ENCODE measurements around the gene CCNYL1.
"Not testable (repeated sequence)": the region's sequence is repeated elsewhere in the genome, so short reads cannot be mapped to it uniquely, and the experiment has no call there.

The CCNYL1 gene

DNA sequence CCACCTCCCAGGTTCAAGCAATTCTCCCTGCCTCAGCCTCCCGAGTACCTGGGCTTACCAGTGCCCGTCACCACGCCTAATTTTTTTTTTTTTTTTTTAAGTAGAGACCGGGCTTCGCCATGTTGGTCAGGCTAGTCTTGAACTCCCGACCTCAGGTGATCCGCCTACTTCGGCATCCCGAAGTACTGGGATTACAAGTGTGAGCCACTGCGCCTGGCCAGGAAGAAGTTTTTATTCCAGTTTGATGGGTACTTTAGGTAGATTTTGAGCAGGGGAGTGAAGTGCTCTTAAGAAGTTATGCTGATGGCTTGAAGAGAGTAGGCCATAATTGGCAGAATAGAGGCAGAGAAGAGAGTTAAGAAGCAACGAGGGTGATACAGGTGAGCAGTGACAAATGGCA lies 33.0 kb downstream of the CCNYL1 start:
- Histone ChIP-seq H3K36me3 (ENCODE audit: insufficient read depth, low read length) (peaks cover 14% of the 10 kb centered on the region), H3K9me3 (ENCODE audit: low read length) (no peaks in the 10 kb centered on the region), H3K27me3 (ENCODE audit: control insufficient read depth in 1 of 2, insufficient read depth in 2 of 2, low read length in 2 of 2) (no peaks in the 10 kb centered on the region), H3K4me1 (ENCODE audit: insufficient read depth, low read length) (no peaks in the 10 kb centered on the region), H3K9ac (ENCODE audit: low read length) (no peak overlapping the region), H3K27ac (ENCODE audit: low read depth, low read length) (no peak overlapping the region), H3K4me3 (ENCODE audit: low read depth in 1 of 2, low read length in 2 of 2) (no peak overlapping the region)

- no peak overlapping the region for H3K27ac ChIP-seq (ENCODE audit: low read depth, low read length)
- H3K9ac ChIP-seq (ENCODE audit: low read length) = no peak overlapping the region
- peaks cover 14% of the 10 kb centered on the region for H3K36me3 ChIP-seq (ENCODE audit: insufficient read depth, low read length)
- H3K4me1 ChIP-seq (ENCODE audit: insufficient read depth, low read length) = no peaks in the 10 kb centered on the region
- no peaks in the 10 kb centered on the region for H3K27me3 ChIP-seq (ENCODE audit: control insufficient read depth in 1 of 2, insufficient read depth in 2 of 2, low read length in 2 of 2)
- H3K9me3 ChIP-seq (ENCODE audit: low read length) = no peaks in the 10 kb centered on the region
- no peak overlapping the region for H3K4me3 ChIP-seq (ENCODE audit: low read depth in 1 of 2, low read length in 2 of 2)
These were observed 34.7 kb downstream of the CCNYL1 start for GRCh38 chr2:207746131-207746530.

DNA sequence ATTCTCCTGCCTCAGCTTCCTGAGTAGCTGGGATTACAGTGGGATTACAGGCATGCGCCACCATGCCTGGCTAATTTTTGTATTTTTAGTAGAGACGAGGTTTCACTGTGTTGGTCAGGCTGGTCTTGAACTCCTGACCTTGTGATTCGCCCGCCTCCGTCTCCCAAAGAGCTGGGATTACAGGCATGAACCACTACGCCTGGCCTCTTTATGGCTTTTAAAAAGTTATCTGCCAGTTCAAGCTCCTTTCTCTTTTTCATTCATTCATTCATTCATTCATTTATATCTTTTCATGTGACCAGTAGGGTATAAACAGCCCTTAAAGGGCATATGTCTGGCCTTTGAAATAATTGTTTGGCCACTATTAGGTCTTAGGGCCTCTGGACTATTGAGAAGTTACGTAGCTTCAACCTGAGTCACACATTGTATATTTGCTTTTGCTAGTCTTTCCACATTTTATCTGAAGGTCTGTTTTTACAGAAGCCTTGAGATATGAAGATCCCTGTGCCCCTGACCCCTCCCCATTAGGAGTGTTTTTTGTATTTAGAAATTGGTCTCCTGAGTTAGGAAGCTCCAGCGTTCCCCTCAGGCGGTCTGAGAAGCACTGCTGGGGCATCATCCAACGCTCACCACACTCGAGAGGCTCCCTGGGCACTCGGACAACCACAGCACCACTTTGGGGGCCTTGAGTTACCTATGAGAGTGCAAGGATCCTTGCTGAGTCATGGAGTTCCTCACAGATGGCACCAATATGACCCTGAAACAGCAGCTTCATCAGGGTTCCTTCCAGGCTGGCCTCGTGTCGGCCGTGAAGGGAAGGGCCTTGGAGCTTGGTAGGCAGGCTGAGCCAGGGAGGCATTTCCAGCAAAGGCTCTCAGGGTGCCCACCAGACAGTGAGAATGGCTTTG lies 36.5 kb downstream of the CCNYL1 start:
- H3K9me3 ChIP-seq (ENCODE audit: low read length) = no peaks in the 10 kb centered on the region
- no peak overlapping the region for H3K9ac ChIP-seq (ENCODE audit: low read length)
- no peak overlapping the region for H3K27ac ChIP-seq (ENCODE audit: low read depth, low read length)
- peaks cover 14% of the 10 kb centered on the region for H3K36me3 ChIP-seq (ENCODE audit: insufficient read depth, low read length)
- H3K4me1 ChIP-seq (ENCODE audit: insufficient read depth, low read length) = no peaks in the 10 kb centered on the region
- H3K27me3 ChIP-seq (ENCODE audit: control insufficient read depth in 1 of 2, insufficient read depth in 2 of 2, low read length in 2 of 2) = no peaks in the 10 kb centered on the region
- H3K4me3 ChIP-seq (ENCODE audit: low read depth in 1 of 2, low read length in 2 of 2) = no peak overlapping the region

DNA sequence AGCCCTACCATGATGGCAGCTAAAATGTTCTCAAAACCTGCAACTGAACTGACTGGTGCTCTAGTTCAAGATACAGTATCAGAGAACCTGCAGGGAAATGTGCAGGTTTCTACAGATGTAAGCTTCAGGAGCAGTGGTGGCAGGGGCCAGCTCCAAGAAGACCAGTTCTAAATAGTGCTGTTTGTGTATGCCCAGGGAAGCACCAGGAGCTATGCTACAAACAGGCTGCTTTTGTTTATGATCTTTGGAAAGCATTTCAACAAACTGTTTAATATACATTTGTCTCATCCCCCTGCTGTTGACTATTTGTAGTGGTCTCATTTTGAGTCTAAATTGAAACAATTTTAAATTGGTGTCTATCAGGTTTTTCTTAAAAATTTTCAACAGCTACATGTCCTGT lies 37.6 kb downstream of the CCNYL1 start:
- Histone ChIP-seq H3K36me3 (ENCODE audit: insufficient read depth, low read length) (peaks cover 17% of the 10 kb centered on the region), H3K27me3 (ENCODE audit: control insufficient read depth in 1 of 2, insufficient read depth in 2 of 2, low read length in 2 of 2) (no peaks in the 10 kb centered on the region), H3K9me3 (ENCODE audit: low read length) (no peaks in the 10 kb centered on the region)

DNA sequence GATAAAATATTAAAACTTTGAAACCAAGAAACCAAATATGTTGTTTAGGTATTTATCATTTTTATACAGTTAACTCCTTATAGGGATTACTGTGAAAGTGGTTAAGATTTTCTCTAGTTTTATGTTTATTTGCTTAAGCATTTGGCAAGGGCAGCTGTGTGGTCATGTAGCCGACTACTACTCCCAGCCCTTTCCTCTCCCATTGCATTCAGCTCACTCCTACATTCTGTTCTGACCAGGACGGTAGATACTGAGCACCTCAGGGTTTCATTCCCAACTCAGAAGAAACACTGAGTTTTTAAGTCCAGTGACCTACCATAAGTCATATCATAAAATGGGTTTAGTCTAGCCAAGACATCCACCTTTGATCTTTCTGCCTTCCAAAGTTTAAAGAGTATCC lies 38.4 kb downstream of the CCNYL1 start:
- Histone ChIP-seq H3K36me3 (ENCODE audit: insufficient read depth, low read length) (peaks cover 16% of the 10 kb centered on the region), H3K9ac (ENCODE audit: low read length) (no peak overlapping the region), H3K4me3 (ENCODE audit: low read depth in 1 of 2, low read length in 2 of 2) (no peak overlapping the region), H3K9me3 (ENCODE audit: low read length) (no peaks in the 10 kb centered on the region), H3K4me1 (ENCODE audit: insufficient read depth, low read length) (no peaks in the 10 kb centered on the region), H3K27ac (ENCODE audit: low read depth, low read length) (no peak overlapping the region), H3K27me3 (ENCODE audit: control insufficient read depth in 1 of 2, insufficient read depth in 2 of 2, low read length in 2 of 2) (no peaks in the 10 kb centered on the region)

More for the DNA sequence above, 37.6 kb downstream of the CCNYL1 start:
- no peaks in the 10 kb centered on the region for H3K4me1 ChIP-seq (ENCODE audit: insufficient read depth, low read length)
- H3K4me3 ChIP-seq (ENCODE audit: low read depth in 1 of 2, low read length in 2 of 2) = no peak overlapping the region
- no peak overlapping the region for H3K27ac ChIP-seq (ENCODE audit: low read depth, low read length)
- no peak overlapping the region for H3K9ac ChIP-seq (ENCODE audit: low read length)

- Histone ChIP-seq H3K36me3 (ENCODE audit: insufficient read depth, low read length) (peaks cover 11% of the 10 kb centered on the region), H3K4me1 (ENCODE audit: insufficient read depth, low read length) (no peaks in the 10 kb centered on the region), H3K27me3 (ENCODE audit: control insufficient read depth in 1 of 2, insufficient read depth in 2 of 2, low read length in 2 of 2) (no peaks in the 10 kb centered on the region), H3K9ac (ENCODE audit: low read length) (no peak overlapping the region), H3K4me3 (ENCODE audit: low read depth in 1 of 2, low read length in 2 of 2) (no peak overlapping the region), H3K9me3 (ENCODE audit: low read length) (no peaks in the 10 kb centered on the region), H3K27ac (ENCODE audit: low read depth, low read length) (no peak overlapping the region)
These were observed 38.9 kb downstream of the CCNYL1 start for GRCh38 chr2:207750345-207750744.

DNA sequence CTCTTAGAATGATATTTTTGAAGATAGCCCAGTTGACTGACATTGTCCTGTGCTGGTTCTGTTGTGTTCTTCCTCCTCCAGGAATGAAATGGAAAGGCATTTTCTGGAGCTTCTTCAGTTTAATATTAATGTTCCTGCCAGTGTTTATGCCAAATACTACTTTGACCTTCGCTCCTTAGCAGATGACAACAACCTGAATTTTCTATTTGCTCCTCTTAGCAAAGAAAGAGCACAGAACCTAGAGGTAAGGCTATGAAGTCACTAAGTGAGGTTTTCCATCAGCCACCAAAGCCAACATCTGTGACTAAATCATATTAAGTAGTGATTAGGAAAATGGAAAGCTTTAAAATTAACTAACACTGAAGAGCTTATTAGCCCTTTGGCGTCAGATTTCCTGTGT lies 39.4 kb downstream of the CCNYL1 start:
- Histone ChIP-seq H3K36me3 (ENCODE audit: insufficient read depth, low read length) (peaks cover 11% of the 10 kb centered on the region), H3K9ac (ENCODE audit: low read length) (no peak overlapping the region), H3K27me3 (ENCODE audit: control insufficient read depth in 1 of 2, insufficient read depth in 2 of 2, low read length in 2 of 2) (no peaks in the 10 kb centered on the region), H3K4me3 (ENCODE audit: low read depth in 1 of 2, low read length in 2 of 2) (no peak overlapping the region), H3K4me1 (ENCODE audit: insufficient read depth, low read length) (no peaks in the 10 kb centered on the region), H3K9me3 (ENCODE audit: low read length) (no peaks in the 10 kb centered on the region), H3K27ac (ENCODE audit: low read depth, low read length) (no peak overlapping the region)

DNA sequence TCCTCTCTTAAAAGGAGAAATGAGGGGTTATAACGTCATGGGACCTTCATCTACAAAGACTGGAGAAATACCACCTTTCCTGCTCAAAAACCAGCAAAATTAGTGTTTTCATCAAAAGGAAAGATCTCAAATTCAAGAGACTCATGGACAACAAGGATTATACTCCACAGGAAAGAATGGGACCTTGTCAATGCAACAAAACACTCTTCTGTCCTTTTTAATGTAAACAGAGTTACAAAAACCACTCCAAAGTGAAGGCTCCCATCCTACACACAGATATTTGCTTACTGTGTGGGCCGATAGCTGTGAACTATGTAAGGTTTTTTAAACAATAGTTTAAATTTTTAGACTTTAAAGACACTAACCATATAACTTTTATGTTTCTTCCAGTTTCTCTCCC lies 42.2 kb downstream of the CCNYL1 start:
- not testable (repeated sequence) for H3K4me3 ChIP-seq (ENCODE audit: low read depth in 1 of 2, low read length in 2 of 2); H3K27ac ChIP-seq (ENCODE audit: low read depth, low read length); H3K4me1 ChIP-seq (ENCODE audit: insufficient read depth, low read length); H3K9ac ChIP-seq (ENCODE audit: low read length); H3K9me3 ChIP-seq (ENCODE audit: low read length); H3K27me3 ChIP-seq (ENCODE audit: control insufficient read depth in 1 of 2, insufficient read depth in 2 of 2, low read length in 2 of 2); H3K36me3 ChIP-seq (ENCODE audit: insufficient read depth, low read length)

DNA sequence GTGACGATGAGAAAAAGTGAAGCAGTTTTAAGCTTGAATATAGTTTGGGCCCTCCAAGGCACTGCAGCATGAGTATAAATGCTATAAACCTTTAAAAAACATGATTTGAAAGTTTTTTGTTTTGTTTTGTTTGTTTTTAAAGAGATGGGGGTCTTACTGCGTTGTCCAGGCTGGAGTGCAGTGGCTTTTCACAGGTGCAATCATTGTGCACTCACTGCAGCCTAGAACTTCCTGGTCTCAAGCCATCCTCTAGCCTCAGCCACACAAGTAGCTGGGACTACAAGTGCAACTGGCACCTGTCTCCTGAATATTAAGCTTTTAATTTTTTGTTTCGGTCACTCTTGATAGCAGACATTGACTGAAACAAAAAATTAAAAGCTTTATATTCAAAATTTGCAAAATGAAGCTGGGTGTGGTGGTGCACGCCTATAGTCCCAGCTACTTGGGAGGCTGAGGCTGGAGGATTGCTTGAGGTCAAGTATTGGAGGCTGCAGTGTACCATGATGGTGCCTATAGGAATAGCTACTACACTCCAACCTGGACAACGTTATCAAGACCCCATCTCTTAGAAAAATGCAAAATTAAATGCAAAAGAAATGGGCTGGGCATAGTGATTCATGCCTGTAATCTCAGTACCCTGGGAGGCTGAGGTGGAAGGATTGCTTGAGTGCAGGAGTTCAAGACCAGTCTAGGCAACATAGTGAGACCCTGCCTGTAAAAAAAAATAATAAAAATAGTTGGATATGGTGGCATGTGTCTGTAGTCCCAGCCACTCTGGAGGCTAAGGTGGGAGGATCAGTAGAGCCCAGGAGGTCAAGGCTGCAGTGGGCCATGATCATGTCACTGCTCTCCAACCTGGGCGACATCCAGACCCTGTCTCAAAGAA lies 43.3 kb downstream of the CCNYL1 start:
- Histone ChIP-seq H3K9me3 (ENCODE audit: low read length) (no peaks in the 10 kb centered on the region), H3K4me1 (ENCODE audit: insufficient read depth, low read length) (no peaks in the 10 kb centered on the region), H3K27me3 (ENCODE audit: control insufficient read depth in 1 of 2, insufficient read depth in 2 of 2, low read length in 2 of 2) (no peaks in the 10 kb centered on the region), H3K4me3 (ENCODE audit: low read depth in 1 of 2, low read length in 2 of 2) (no peak overlapping the region), H3K27ac (ENCODE audit: low read depth, low read length) (no peak overlapping the region), H3K9ac (ENCODE audit: low read length) (no peak overlapping the region), H3K36me3 (ENCODE audit: insufficient read depth, low read length) (peaks cover 4% of the 10 kb centered on the region)

DNA sequence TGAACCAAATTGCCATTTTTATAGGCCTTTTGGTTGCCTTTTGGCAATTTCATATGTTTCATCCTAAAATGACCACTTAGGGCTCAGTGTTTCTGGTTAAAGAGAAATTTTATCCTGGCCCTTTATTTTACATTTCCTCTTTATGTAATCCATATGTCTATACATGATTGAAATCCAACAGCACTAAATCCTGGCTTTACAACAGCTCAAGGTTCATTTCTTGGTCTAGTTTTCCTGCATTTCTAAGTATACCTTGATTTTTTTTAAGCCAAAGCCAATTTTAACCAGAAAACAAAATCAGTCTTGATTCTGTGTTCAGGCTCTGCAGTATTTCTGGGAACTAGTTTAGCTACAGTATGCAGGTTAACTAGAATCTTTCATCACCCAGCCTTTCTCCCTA lies 46.6 kb downstream of the CCNYL1 start:
- no peaks in the 10 kb centered on the region for H3K9me3 ChIP-seq (ENCODE audit: low read length)
- no peaks in the 10 kb centered on the region for H3K27me3 ChIP-seq (ENCODE audit: control insufficient read depth in 1 of 2, insufficient read depth in 2 of 2, low read length in 2 of 2)
- H3K27ac ChIP-seq (ENCODE audit: low read depth, low read length) = no peak overlapping the region
- H3K36me3 ChIP-seq (ENCODE audit: insufficient read depth, low read length) = peaks cover 10% of the 10 kb centered on the region
- H3K9ac ChIP-seq (ENCODE audit: low read length) = no peak overlapping the region
- no peak overlapping the region for H3K4me3 ChIP-seq (ENCODE audit: low read depth in 1 of 2, low read length in 2 of 2)
- no peaks in the 10 kb centered on the region for H3K4me1 ChIP-seq (ENCODE audit: insufficient read depth, low read length)

DNA sequence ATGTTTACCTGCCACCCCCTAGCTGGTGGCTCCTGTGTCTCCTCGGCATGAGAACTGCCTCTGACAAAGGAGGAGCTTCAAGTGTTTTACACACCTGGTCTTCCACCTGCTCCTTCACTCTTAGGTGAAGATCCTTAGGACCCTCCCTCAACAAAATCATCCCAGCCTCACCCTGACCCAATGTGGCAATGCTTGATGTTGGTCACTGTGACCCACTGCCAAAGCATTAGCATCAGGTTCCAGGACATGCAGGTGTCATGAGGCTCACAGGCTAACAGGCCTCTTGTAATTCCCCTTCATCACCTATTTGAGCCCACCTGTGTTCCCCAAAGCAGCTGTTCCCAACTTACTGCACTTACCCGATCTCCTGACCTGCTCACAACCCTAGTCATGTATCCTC lies 48.5 kb downstream of the CCNYL1 start:
- Histone ChIP-seq H3K36me3 (ENCODE audit: insufficient read depth, low read length) (peaks cover 6% of the 10 kb centered on the region), H3K9me3 (ENCODE audit: low read length) (no peaks in the 10 kb centered on the region), H3K4me3 (ENCODE audit: low read depth in 1 of 2, low read length in 2 of 2) (no peak overlapping the region), H3K9ac (ENCODE audit: low read length) (no peak overlapping the region), H3K27me3 (ENCODE audit: control insufficient read depth in 1 of 2, insufficient read depth in 2 of 2, low read length in 2 of 2) (no peaks in the 10 kb centered on the region), H3K4me1 (ENCODE audit: insufficient read depth, low read length) (no peaks in the 10 kb centered on the region), H3K27ac (ENCODE audit: low read depth, low read length) (no peak overlapping the region)
